WERI-Rb-1 (cell line): ENCODE data around the gene CDH18.

Source experiments
- DNase-seq: peaks from one replicate; pipeline ENCODE4 v3.0.0-alpha.2; 2020
- H3K27ac ChIP-seq: fragments of 250-450 bp; sonication (Bioruptor Pico); 2 replicates; pipeline ENCODE4 v1.5.1; 2020; ENCODE audit warnings: mild to moderate bottlenecking, moderate library complexity
- H3K27me3 ChIP-seq: fragments of 250-450 bp; sonication (Bioruptor Pico); 2 replicates; pipeline ENCODE4 v1.5.1; 2021; ENCODE audit warnings: mild to moderate bottlenecking, low read depth, moderate library complexity; ENCODE audit not compliant: insufficient read depth, severe bottlenecking
- H3K36me3 ChIP-seq: fragments of 250-450 bp; sonication (Bioruptor Pico); 2 replicates; pipeline ENCODE4 v1.5.1; 2020; ENCODE audit warnings: mild to moderate bottlenecking, moderate library complexity
- H3K4me3 ChIP-seq: 2 replicates; pipeline ENCODE4 v1.5.1; 2011; ENCODE audit warnings: low read depth, mild to moderate bottlenecking, control low read depth, low read length
- H3K9me3 ChIP-seq: fragments of 250-450 bp; sonication (Bioruptor Pico); 2 replicates; pipeline ENCODE4 v1.5.1; 2021; ENCODE audit warnings: mild to moderate bottlenecking, moderate library complexity; ENCODE audit not compliant: severe bottlenecking
- CTCF ChIP-seq: IDR thresholded peaks from 2 replicates; pipeline ENCODE4 v1.5.1; 2011; ENCODE audit warnings: low read depth, mild to moderate bottlenecking, control low read depth, inconsistent platforms, low read length

Gene CDH18

GRCh38 chr5:19676895-19677294, 311.1 kb downstream of the CDH18 start:
- Histone ChIP-seq H3K36me3 (no peaks in the 10 kb centered on the region), H3K9me3 (no peaks in the 10 kb centered on the region), H3K4me3 (no peak overlapping the region), H3K27ac (no peak overlapping the region), H3K27me3 (no peaks in the 10 kb centered on the region)
- no peak for TF ChIP-seq CTCF
- DNase-seq = no peak

GRCh38 chr5:19660679-19661078, 327.3 kb downstream of the CDH18 start:
- no peak for DNase-seq

GRCh38 chr5:19655627-19656026, 332.4 kb downstream of the CDH18 start:
- Histone ChIP-seq H3K4me3 (no peak overlapping the region), H3K36me3 (no peaks in the 10 kb centered on the region), H3K9me3 (no peaks in the 10 kb centered on the region), H3K27ac (no peak overlapping the region), H3K27me3 (no peaks in the 10 kb centered on the region)
- no peak for TF ChIP-seq CTCF
- DNase-seq = no peak

More at GRCh38 chr5:19660679-19661078, 327.3 kb downstream of the CDH18 start:
- Histone ChIP-seq H3K27ac (no peak overlapping the region), H3K4me3 (no peak overlapping the region), H3K9me3 (no peaks in the 10 kb centered on the region), H3K27me3 (no peaks in the 10 kb centered on the region), H3K36me3 (no peaks in the 10 kb centered on the region)
- no peak for TF ChIP-seq CTCF

GRCh38 chr5:19638461-19638860, 349.5 kb downstream of the CDH18 start:
- no peak for TF ChIP-seq CTCF
- Histone ChIP-seq H3K36me3 (no peaks in the 10 kb centered on the region), H3K27me3 (no peaks in the 10 kb centered on the region), H3K9me3 (no peaks in the 10 kb centered on the region), H3K27ac (no peak overlapping the region), H3K4me3 (no peak overlapping the region)
- DNase-seq = no peak

- Histone ChIP-seq H3K36me3 (no peaks in the 10 kb centered on the region), H3K9me3 (no peaks in the 10 kb centered on the region), H3K27me3 (no peaks in the 10 kb centered on the region), H3K27ac (no peak overlapping the region), H3K4me3 (no peak overlapping the region)
- no peak for DNase-seq
- no peak for TF ChIP-seq CTCF
Measured at GRCh38 chr5:19630876-19631275, 357.1 kb downstream of the CDH18 start.

GRCh38 chr5:19626211-19626610, 361.8 kb downstream of the CDH18 start:
- H3K27me3 ChIP-seq = no peaks in the 10 kb centered on the region
- no peak for DNase-seq
- H3K4me3 ChIP-seq = no peak overlapping the region
- TF ChIP-seq CTCF = no peak
- no peak overlapping the region for H3K27ac ChIP-seq
- no peaks in the 10 kb centered on the region for H3K9me3 ChIP-seq
- H3K36me3 ChIP-seq = no peaks in the 10 kb centered on the region
